ENCODE results near the gene CYP17A1. TPM values are rescaled to one million over a fixed set of nuclear protein-coding genes. Genes with fewer than 3 reads are reported as not detected.
A peak's percentile ranks its signal among the peaks of the same experiment; 100 is the strongest.

Gene CYP17A1
- not detected in 2 replicates for total RNA-seq

GRCh38 chr10:102837230-102837721 lies at the start of gene CYP17A1:
Gene CYP17A1 (minus strand): TSS chr10:102837413. CDS start chr10:102837361, 52 bp downstream.
- peaks cover 15% of the 10 kb centered on the region for H3K27me3 Mint-ChIP-seq (ENCODE audit: low read depth)
- peaks cover 9% of the 10 kb centered on the region for H3K9me3 Mint-ChIP-seq
- H3K27ac Mint-ChIP-seq, result no peak within 1 kb of the TSS
- peaks cover 5% of the 10 kb centered on the region for H3K4me1 Mint-ChIP-seq (ENCODE audit: low read depth)
- no peaks in the 10 kb centered on the region for H3K36me3 Mint-ChIP-seq (ENCODE audit: low read depth)
- intact Hi-C loops (cut with micrococcal nuclease), result loop anchor here (5.0 to 10.0 kb wide), 2 partner anchors 80 to 408 kb away; partner anchors contain the start of genes CNNM2 and RPEL1
- no peak within 1 kb of the TSS for H3K4me3 Mint-ChIP-seq (ENCODE audit: low read depth)
- no peak for DNase-seq (ENCODE audit: low spot score)

GRCh38 chr10:102880256-102880655 lies 43.0 kb upstream of the CYP17A1 start:
- Mint-ChIP-seq H3K27ac (no peak overlapping the region), H3K4me3 (ENCODE audit: low read depth) (no peak overlapping the region), H3K27me3 (ENCODE audit: low read depth) (no peaks in the 10 kb centered on the region), H3K4me1 (ENCODE audit: low read depth) (no peaks in the 10 kb centered on the region), H3K36me3 (ENCODE audit: low read depth) (no peaks in the 10 kb centered on the region), H3K9me3 (no peaks in the 10 kb centered on the region)
- intact Hi-C loops (cut with micrococcal nuclease), result no loop called here
- DNase-seq (ENCODE audit: low spot score), result no peak

GRCh38 chr10:102878629-102879028 lies 41.4 kb upstream of the CYP17A1 start:
- Mint-ChIP-seq H3K27me3 (ENCODE audit: low read depth) (no peaks in the 10 kb centered on the region), H3K4me3 (ENCODE audit: low read depth) (no peak overlapping the region), H3K9me3 (no peaks in the 10 kb centered on the region), H3K36me3 (ENCODE audit: low read depth) (no peaks in the 10 kb centered on the region), H3K27ac (no peak overlapping the region), H3K4me1 (ENCODE audit: low read depth) (no peaks in the 10 kb centered on the region)
- intact Hi-C loops (cut with micrococcal nuclease), result no loop called here
- no peak for DNase-seq (ENCODE audit: low spot score)

- no peak overlapping the region for H3K4me3 Mint-ChIP-seq (ENCODE audit: low read depth)
- H3K9me3 Mint-ChIP-seq, result no peaks in the 10 kb centered on the region
- H3K27ac Mint-ChIP-seq, result no peak overlapping the region
- no peaks in the 10 kb centered on the region for H3K36me3 Mint-ChIP-seq (ENCODE audit: low read depth)
- H3K27me3 Mint-ChIP-seq (ENCODE audit: low read depth), result no peaks in the 10 kb centered on the region
- H3K4me1 Mint-ChIP-seq (ENCODE audit: low read depth), result no peaks in the 10 kb centered on the region
- intact Hi-C loops (cut with micrococcal nuclease), result no loop called here
- DNase-seq (ENCODE audit: low spot score), result no peak
Measured at GRCh38 chr10:102876747-102877153, 39.5 kb upstream of the CYP17A1 start.

- Mint-ChIP-seq H3K27ac (no peak overlapping the region), H3K27me3 (ENCODE audit: low read depth) (peaks cover 18% of the 10 kb centered on the region), H3K36me3 (ENCODE audit: low read depth) (no peaks in the 10 kb centered on the region), H3K9me3 (no peaks in the 10 kb centered on the region), H3K4me3 (ENCODE audit: low read depth) (no peak overlapping the region), H3K4me1 (ENCODE audit: low read depth) (peaks cover 11% of the 10 kb centered on the region)
- DNase-seq (ENCODE audit: low spot score), result no peak
- intact Hi-C loops (cut with micrococcal nuclease), result no loop called here
Measured at GRCh38 chr10:102872163-102872562, 35.0 kb upstream of the CYP17A1 start.

GRCh38 chr10:102870221-102870620 lies 33.0 kb upstream of the CYP17A1 start:
- Mint-ChIP-seq H3K4me3 (ENCODE audit: low read depth) (peak overlapping the region; percentile 75), H3K4me1 (ENCODE audit: low read depth) (peaks cover 11% of the 10 kb centered on the region), H3K9me3 (no peaks in the 10 kb centered on the region), H3K27me3 (ENCODE audit: low read depth) (peaks cover 18% of the 10 kb centered on the region), H3K36me3 (ENCODE audit: low read depth) (no peaks in the 10 kb centered on the region), H3K27ac (no peak overlapping the region)
- DNase-seq (ENCODE audit: low spot score), result no peak
- intact Hi-C loops (cut with micrococcal nuclease), result no loop called here

- intact Hi-C loops (cut with micrococcal nuclease), result no loop called here
- peak; percentile 22 for DNase-seq (ENCODE audit: low spot score)
- Mint-ChIP-seq H3K4me1 (ENCODE audit: low read depth) (peaks cover 11% of the 10 kb centered on the region), H3K9me3 (no peaks in the 10 kb centered on the region), H3K4me3 (ENCODE audit: low read depth) (peak within 1 kb of the TSS; percentile 75), H3K27me3 (ENCODE audit: low read depth) (peaks cover 18% of the 10 kb centered on the region), H3K36me3 (ENCODE audit: low read depth) (no peaks in the 10 kb centered on the region), H3K27ac (no peak within 1 kb of the TSS)
Measured at GRCh38 chr10:102869258-102870198, 32.3 kb upstream of the CYP17A1 start, which contains the start of gene AS3MT. Gene AS3MT (plus strand): TSS chr10:102869470. CDS start chr10:102869593, 123 bp downstream.

- no peaks in the 10 kb centered on the region for H3K9me3 Mint-ChIP-seq
- H3K27ac Mint-ChIP-seq, result no peak overlapping the region
- H3K27me3 Mint-ChIP-seq (ENCODE audit: low read depth), result peaks cover 18% of the 10 kb centered on the region
- peaks cover 11% of the 10 kb centered on the region for H3K4me1 Mint-ChIP-seq (ENCODE audit: low read depth)
- DNase-seq (ENCODE audit: low spot score), result no peak
- intact Hi-C loops (cut with micrococcal nuclease), result no loop called here
- peak overlapping the region; percentile 73 for H3K4me3 Mint-ChIP-seq (ENCODE audit: low read depth)
- H3K36me3 Mint-ChIP-seq (ENCODE audit: low read depth), result no peaks in the 10 kb centered on the region
Measured at GRCh38 chr10:102868911-102869257, 31.7 kb upstream of the CYP17A1 start.

GRCh38 chr10:102865620-102866019 lies 28.4 kb upstream of the CYP17A1 start:
- H3K9me3 Mint-ChIP-seq, result no peaks in the 10 kb centered on the region
- no peak overlapping the region for H3K4me3 Mint-ChIP-seq (ENCODE audit: low read depth)
- H3K4me1 Mint-ChIP-seq (ENCODE audit: low read depth), result peaks cover 11% of the 10 kb centered on the region
- peaks cover 15% of the 10 kb centered on the region for H3K36me3 Mint-ChIP-seq (ENCODE audit: low read depth)
- H3K27me3 Mint-ChIP-seq (ENCODE audit: low read depth), result peaks cover 15% of the 10 kb centered on the region
- H3K27ac Mint-ChIP-seq, result no peak overlapping the region
- no peak for DNase-seq (ENCODE audit: low spot score)
- intact Hi-C loops (cut with micrococcal nuclease), result no loop called here

- intact Hi-C loops (cut with micrococcal nuclease), result no loop called here
- Mint-ChIP-seq H3K4me1 (ENCODE audit: low read depth) (no peaks in the 10 kb centered on the region), H3K36me3 (ENCODE audit: low read depth) (peaks cover 15% of the 10 kb centered on the region), H3K27ac (no peak overlapping the region), H3K27me3 (ENCODE audit: low read depth) (peaks cover under 1% of the 10 kb centered on the region), H3K9me3 (no peaks in the 10 kb centered on the region), H3K4me3 (ENCODE audit: low read depth) (no peak overlapping the region)
- DNase-seq (ENCODE audit: low spot score), result no peak
Measured at GRCh38 chr10:102863660-102864059, 26.4 kb upstream of the CYP17A1 start.

- no peak for DNase-seq (ENCODE audit: low spot score)
- Mint-ChIP-seq H3K27ac (no peak overlapping the region), H3K4me3 (ENCODE audit: low read depth) (no peak overlapping the region), H3K9me3 (no peaks in the 10 kb centered on the region), H3K36me3 (ENCODE audit: low read depth) (peaks cover 15% of the 10 kb centered on the region), H3K4me1 (ENCODE audit: low read depth) (peaks cover 15% of the 10 kb centered on the region), H3K27me3 (ENCODE audit: low read depth) (no peaks in the 10 kb centered on the region)
- intact Hi-C loops (cut with micrococcal nuclease), result no loop called here
Measured at GRCh38 chr10:102859911-102860310, 22.7 kb upstream of the CYP17A1 start.

- Mint-ChIP-seq H3K36me3 (ENCODE audit: low read depth) (peaks cover 4% of the 10 kb centered on the region), H3K27me3 (ENCODE audit: low read depth) (no peaks in the 10 kb centered on the region), H3K27ac (no peak overlapping the region), H3K4me3 (ENCODE audit: low read depth) (no peak overlapping the region), H3K4me1 (ENCODE audit: low read depth) (peaks cover 16% of the 10 kb centered on the region), H3K9me3 (no peaks in the 10 kb centered on the region)
- intact Hi-C loops (cut with micrococcal nuclease), result no loop called here
- DNase-seq (ENCODE audit: low spot score), result no peak
Measured at GRCh38 chr10:102856758-102857424, 19.7 kb upstream of the CYP17A1 start.
